Measurements from ENCODE around the gene ZNF229.
"Not testable (repeated sequence)": the region's sequence is repeated elsewhere in the genome, so short reads cannot be mapped to it uniquely, and the experiment has no call there.

ZNF229 gene

GRCh38 chr19:44447916-44448674 is at the start of gene ZNF229:
Gene ZNF229 (minus strand): TSS chr19:44448472. CDS start chr19:44442847, 5,625 bp downstream.
- DNase-seq = peak; percentile 85

DNA sequence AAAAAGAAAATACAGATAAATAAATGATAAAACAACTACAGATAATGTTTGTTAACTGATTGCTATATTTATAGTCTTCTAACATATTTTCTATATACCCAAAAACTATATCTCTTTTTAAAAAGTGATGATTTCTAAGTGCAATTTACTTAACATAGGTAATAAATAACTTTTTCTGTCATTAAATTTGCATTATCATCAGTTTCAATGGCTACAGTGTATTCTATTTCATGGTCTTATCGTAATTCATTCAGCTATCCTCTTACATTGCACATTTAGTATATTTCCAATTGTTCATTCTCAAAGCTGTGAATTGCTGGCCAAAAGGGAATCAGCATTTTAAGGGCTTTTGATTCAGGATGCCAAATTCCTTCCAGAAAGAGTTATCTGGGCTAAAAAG is 48.4 kb upstream of the ZNF229 start:
- DNase-seq = no peak

DNA sequence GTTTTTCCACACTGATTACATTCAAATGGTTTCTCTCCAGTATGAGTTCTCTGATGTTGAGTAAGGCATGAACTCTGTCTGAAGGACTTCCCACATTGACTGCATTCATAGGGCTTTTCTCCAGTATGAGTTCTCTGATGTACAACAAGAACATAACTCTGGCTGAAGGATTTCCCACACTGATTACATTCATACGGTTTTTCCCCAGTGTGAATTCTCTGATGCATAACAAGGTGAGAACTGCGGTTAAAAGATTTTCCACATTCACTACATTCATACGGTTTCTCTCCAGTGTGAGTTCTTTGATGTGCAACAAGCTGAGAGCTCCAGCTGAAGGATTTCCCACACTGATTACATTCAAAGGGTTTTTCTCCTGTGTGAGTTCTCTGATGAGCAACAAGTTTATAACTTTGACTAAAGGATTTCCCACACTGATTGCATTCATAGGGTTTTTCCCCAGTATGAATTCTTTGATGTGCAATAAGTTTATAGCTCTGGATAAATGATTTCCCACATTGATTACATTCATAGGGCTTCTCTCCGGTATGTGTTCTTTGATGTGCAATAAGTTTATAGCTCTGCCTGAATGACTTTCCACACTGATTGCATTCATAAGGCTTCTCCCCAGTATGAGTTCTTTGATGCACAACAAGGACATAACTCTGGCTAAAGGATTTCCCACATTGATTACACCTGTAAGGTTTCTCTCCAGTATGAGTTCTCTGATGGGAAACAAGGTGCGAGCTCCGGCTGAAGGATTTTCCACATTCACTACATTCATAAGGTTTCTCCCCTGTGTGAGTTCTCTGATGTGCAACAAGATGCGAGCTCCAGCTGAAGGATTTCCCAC is 28.5 kb upstream of the ZNF229 start:
- DNase-seq = no peak

GRCh38 chr19:44468730-44469129 is 20.5 kb upstream of the ZNF229 start:
- not testable (repeated sequence) for DNase-seq

DNA sequence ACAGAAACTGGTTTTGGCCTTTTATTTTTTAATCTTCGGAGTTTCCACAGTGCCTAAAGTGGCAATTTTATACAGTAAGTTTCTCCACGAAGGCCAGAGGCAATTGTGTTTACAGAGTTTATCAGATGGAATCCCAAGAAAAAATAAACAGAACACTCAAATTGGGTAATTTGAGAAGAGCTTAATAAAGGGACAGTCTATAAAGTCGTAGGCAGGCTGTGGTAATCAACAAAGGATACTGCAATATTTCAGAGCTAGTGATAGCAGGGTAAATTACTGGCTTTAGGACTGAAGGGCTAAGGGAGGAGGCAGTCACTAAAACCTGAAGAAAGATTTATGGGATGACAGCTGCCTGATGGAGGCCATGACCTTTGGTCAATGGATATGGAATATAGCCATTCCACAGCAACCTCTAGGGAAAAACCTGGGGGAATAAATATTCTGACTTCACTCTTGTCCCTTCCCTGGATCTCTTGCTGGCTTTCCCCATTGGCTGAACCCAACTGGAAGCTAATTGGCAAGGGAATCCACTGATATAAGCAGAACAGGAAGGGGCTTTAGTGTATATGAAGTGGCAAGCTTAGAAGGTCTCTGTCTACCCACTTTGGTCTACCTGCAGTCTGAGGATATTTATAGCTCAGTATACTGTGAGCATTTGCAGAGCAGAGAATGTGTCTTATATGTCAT is 14.5 kb upstream of the ZNF229 start:
- not testable (repeated sequence) for DNase-seq

DNA sequence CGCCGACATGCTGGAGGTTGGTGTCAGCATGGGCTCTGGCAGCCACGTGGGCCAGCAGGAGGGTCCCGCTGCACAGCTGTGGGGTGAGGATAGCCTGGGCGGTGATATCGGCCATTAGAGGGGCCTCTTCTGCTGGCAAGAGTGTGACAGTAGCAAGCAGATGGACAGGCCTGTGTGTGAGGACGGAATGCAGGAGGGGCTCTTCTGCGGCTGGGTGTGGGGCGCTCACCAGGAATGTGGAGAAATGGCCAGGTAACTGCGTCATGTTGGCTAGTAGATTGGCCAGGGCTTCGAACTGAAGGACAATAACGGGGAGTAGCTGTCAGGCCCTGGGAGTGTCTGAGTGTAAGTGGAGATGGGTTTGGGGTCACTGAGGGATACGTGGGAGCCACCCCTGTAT is 7.7 kb upstream of the ZNF229 start:
- not testable (repeated sequence) for DNase-seq

GRCh38 chr19:44455100-44455499 is 6.8 kb upstream of the ZNF229 start:
- no peak for DNase-seq

DNA sequence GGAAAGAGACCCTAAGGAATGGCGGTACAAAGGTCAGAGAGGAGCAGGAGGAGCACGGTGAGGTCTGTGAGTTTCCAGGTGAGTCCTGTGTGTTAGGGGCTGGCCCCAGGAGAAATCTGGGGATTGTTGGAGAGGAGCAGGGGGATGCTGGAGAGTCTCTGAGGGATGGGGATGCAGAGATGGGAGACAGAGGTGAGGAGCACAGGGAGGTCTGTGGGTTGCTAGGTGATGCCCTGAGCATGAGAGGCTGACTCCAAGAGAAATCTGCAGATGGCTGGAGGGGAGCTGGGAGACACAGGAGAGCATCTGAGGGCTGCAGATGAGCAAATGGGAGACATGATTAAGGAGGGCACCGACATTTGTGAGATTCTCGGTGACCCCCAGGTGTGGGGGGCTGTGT is 4.1 kb upstream of the ZNF229 start:
- no peak for DNase-seq

DNA sequence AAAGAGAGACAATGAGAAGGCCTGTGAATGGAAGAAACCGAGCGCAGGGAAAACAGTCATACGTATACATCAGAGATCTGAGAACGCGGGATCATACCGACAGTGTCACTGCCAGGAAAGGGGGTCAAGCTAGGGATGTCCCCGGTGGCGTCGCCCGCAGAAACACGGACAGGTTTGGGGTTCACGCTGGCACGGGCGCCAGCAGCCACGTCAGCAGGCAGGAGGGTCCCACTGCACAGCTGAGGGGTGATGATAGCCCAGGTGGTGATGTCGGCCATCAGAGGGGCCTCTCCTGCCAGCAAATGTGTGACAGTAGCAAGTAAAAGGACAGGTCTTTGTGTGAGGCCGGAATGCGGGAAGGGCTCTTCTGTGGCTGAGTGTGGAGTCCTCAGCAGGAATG is 3.4 kb upstream of the ZNF229 start:
- no peak for DNase-seq

DNA sequence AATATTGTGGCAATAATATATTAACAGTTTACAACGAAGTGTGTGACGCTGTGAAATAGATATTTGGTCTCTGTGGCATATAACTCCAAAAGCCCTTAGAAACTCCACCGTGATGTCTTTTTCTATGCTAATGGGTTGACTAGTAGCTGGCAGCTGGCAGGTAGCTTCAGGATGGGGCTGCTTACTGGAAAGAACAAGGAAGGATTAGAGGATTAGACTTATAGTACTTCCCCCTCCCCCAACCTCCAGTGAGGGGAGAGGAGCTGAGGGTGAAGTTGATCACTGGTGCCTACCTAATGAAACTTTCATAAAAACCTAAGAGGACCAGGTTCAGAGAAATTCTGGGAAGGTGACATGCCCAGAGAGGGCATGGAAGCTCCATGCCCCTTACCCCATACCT is 9.8 kb downstream of the ZNF229 start:
- DNase-seq = no peak

DNA sequence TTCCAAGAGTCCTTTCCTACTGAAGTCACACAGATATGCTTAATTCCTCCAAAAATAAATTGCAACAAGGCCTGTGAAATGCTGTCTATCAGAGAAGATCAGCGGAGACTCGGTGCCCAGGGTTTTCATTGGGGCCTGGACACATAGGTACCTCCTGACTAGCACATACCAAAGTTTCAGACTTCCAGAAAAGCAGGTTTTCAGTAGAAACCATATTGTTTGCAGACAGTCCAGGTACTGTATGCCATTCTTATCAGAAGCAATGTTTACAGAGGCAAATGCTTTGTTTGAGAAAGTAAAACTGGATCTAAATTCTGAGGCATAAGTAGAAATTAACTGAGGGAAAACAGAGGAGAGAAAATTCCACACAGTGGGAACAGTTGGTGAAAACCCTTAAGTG is 12.8 kb downstream of the ZNF229 start:
- DNase-seq = no peak

DNA sequence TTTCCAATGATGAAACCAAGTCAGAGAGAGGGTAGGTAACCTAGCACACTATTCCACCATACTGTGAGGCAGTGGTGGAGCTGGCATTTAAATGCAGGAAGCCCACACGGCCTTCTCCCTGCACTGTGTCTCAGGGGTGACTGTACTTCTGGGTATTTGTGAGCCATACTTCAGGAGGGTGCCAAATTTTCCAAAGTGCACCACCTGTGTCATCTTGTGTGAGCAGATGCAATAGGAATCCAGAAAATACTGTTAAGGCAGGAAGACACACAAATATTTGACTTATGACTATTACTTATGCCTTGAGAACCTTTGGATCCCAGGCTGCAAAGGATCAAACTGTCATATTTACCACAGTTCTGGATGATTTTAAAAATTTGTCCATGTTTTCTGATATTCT is 17.3 kb downstream of the ZNF229 start:
- DNase-seq = no peak

DNA sequence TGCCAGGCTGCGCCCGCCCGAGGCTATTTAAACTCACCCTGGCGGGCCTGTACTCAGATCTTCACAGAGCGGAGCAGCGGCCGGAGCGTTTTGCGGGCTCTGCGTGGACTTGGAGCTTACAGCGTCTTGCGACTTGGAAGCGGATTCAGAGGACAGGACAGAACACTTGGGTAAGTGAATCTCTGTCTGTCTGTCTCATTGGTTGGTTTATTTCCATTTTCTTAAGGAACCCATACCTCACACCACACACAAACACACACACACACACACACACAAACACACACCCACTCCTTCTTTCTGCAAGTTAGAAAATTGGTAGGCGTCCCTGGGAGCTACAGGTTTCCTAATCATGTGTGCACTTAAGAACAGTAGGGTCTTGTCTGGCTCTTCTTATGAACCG is 32.7 kb downstream of the ZNF229 start:
- DNase-seq = not testable (repeated sequence)

DNA sequence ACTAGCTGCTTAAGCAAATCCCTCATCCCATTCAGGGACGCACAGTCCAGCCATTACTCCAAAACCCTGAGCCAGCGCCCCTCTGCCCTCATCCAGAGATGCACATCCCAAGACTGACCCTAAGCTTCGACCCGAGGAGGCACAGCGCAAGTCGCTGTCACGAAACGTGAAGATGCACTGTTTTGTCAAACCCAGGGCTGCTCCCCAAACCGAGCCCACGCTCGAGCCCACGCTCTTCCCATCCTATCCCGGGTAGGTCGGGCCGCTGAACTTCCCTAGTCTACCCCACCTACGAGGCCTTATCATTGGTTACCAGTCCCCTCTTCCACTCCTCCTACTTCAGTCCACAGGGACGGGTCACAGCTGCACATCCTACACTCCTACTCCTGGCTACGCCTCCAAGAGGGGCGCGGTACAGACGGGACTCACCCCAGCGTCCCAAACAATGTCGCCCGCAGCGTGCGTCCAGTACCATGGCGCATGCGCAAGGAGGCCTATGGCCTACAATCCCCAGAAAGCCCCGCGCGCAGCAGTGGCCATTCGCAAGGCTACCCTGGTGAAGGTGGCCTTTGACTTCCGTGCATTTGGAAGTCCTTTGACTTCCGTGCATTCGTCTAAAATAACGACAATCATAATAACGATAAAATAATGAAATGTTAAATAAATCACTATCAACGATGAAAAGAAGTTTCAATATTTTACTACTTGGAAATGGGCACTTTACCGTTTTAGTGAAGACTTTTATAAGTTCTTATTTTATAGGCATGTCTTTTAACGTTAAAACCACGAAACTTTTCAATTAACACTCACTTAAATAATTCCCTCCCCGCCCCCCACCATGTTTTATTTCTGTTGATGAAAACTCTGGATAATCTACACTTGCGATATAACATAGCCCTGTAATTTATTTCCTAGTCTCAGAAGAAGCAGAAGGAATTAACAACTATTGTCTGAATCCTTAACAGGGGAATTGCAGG is 46.8 kb downstream of the ZNF229 start, which contains the start of gene ZNF285:
Gene ZNF285 (minus strand): TSS at position 470 of the 977 bp plus-strand sequence. CDS start 4,395 bp downstream, outside the sequence.
- DNase-seq = peak; percentile 86

GRCh38 chr19:44389268-44389667 is 59.0 kb downstream of the ZNF229 start:
- not testable (repeated sequence) for DNase-seq
